PC-3 (cell line): ENCODE data around the gene TRIM14. TPM values are rescaled to one million over a fixed set of nuclear protein-coding genes. Genes with fewer than 3 reads are reported as not detected.

Experiments used
- ATAC-seq: fragments of 200-7000 bp; cut with Tn5 transposase; 2 replicates; pipeline ENCODE4 v1.9.1; 2020; ENCODE audit warnings: mild to moderate bottlenecking, moderate library complexity
- BruUV-seq: library from RNA; stranded (reverse); fragments of 400-500 nt; replicated peaks from 2 replicates; lab custom pipeline; 2021; lab: Mats Ljungman, UMichigan
- CTCF ChIA-PET: fragments of 300-600 bp; sonication (Branson Sonifier 250); formaldehyde crosslinking; loops from one replicate; lab custom pipeline; 2022; ENCODE audit warnings: antibody characterized with exemption; lab: Charles Lee
- POLR2A ChIA-PET: fragments of 300-600 bp; sonication (Branson Sonifier 250); formaldehyde crosslinking; loops from one replicate; lab custom pipeline; 2022; ENCODE audit warnings: antibody characterized with exemption; ENCODE audit not compliant: unreplicated experiment; lab: Charles Lee
- DNase-seq: peaks from one replicate; pipeline ENCODE4 v3.0.0-alpha.2; 2015
- H2AFZ ChIP-seq: fragments of 300-600 bp; sonication (generic); 2 replicates; pipeline ENCODE4 v1.6.0; 2016; ENCODE audit warnings: antibody characterized with exemption, low read length
- H3F3A ChIP-seq: fragments of 300-600 bp; sonication (generic); one replicate; pipeline ENCODE4 v1.6.0; 2017; ENCODE audit warnings: antibody characterized with exemption, low read length, control low read depth, mild to moderate bottlenecking; ENCODE audit not compliant: unreplicated experiment
- H3K27ac ChIP-seq: fragments of 300-600 bp; sonication (generic); 2 replicates; pipeline ENCODE4 v1.5.1; 2016; ENCODE audit warnings: mild to moderate bottlenecking, low read length
- H3K27me3 ChIP-seq: fragments of 300-600 bp; sonication (generic); 2 replicates; pipeline ENCODE4 v1.6.1; 2016; ENCODE audit warnings: low read length, mixed read lengths
- H3K36me3 ChIP-seq: fragments of 300-600 bp; sonication (generic); 2 replicates; pipeline ENCODE4 v1.6.1; 2016; ENCODE audit warnings: low read depth, mixed run types, low read length, mixed read lengths
- H3K4me1 ChIP-seq: fragments of 300-600 bp; sonication (generic); 2 replicates; pipeline ENCODE4 v1.5.1; 2016; ENCODE audit warnings: low read length; ENCODE audit not compliant: insufficient read depth
- H3K4me2 ChIP-seq: fragments of 300-600 bp; sonication (generic); 2 replicates; pipeline ENCODE4 v1.6.0; 2016; ENCODE audit warnings: low read length
- H3K4me3 ChIP-seq: fragments of 300-600 bp; sonication (generic); 2 replicates; pipeline ENCODE4 v1.5.1; 2016; ENCODE audit warnings: mild to moderate bottlenecking, low read length, mixed read lengths
- H3K79me2 ChIP-seq: fragments of 300-600 bp; sonication (generic); 2 replicates; pipeline ENCODE4 v1.6.1; 2017; ENCODE audit warnings: low read length, mixed read lengths
- H3K9ac ChIP-seq: fragments of 300-600 bp; sonication (generic); 2 replicates; pipeline ENCODE4 v1.6.0; 2016; ENCODE audit warnings: mild to moderate bottlenecking, low read length
- H3K9me2 ChIP-seq: fragments of 300-600 bp; sonication (generic); replicated peaks from 2 replicates; pipeline ENCODE4 v1.6.1; 2016; ENCODE audit warnings: mixed run types, low read length, mixed read lengths
- H3K9me3 ChIP-seq: fragments of 300-600 bp; sonication (generic); 2 replicates; pipeline ENCODE4 v1.6.1; 2016; ENCODE audit warnings: low read length, mixed read lengths
- H4K20me1 ChIP-seq: fragments of 300-600 bp; sonication (generic); 2 replicates; pipeline ENCODE4 v1.6.1; 2016; ENCODE audit warnings: low read length, mixed read lengths
- EZH2 ChIP-seq: fragments of 300-600 bp; sonication (generic); IDR thresholded peaks from one replicate; pipeline ENCODE4 v1.6.1; 2017; ENCODE audit warnings: antibody characterized with exemption, mild to moderate bottlenecking, low read length; ENCODE audit not compliant: unreplicated experiment
- EZH2phosphoT487 ChIP-seq: fragments of 300-600 bp; sonication (generic); IDR thresholded peaks from 2 replicates; pipeline ENCODE4 v1.6.1; 2018; ENCODE audit warnings: mild to moderate bottlenecking, antibody characterized with exemption, low read length, borderline replicate concordance
- intact Hi-C: fragments of 100-400 bp; cut with micrococcal nuclease; formaldehyde crosslinking; loops from 2 replicates; pipeline ENCODE4 v1.9.0; 2023
- total RNA-seq: library from RNA; depleted of rRNA; stranded (reverse); fragments of >200 nt; gene quantifications from 2 replicates; pipeline ENCODE4 v1.2.3, GENCODE V29; 2014
- TF ChIP-seq, protein P1 (sequence below): fragments of 300-600 bp; sonication (generic); conservative IDR thresholded peaks from 2 replicates; pipeline ENCODE4 v1.5.1; 2017; ENCODE audit warnings: antibody characterized with exemption, low read depth, mild to moderate bottlenecking, low read length

The TRIM14 gene
- total RNA-seq, 1 experiment from 2014 or later, result 11.2 TPM

DNA sequence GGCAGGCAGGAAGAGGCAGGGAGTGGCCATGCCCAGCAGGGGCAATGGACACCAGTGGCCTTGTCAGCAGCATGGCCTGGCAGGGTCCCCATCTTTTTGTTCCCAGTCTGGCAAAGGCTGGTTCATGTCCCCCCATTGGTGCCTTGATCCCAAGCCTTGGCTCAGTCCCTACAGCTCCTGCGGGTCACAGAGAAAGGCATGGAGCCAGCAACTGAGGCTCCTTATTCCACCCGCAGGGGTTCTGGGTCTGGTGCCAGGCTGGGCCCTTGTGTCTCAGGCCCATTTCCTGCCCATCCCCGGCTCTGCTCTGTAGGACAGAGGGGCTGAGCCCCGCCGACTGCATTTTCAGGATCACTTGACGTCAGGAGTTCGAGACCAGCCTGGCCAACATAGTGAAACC, 14.0 kb downstream of the TRIM14 start:
- no TSS peak for BruUV-seq
- DNase-seq, result no peak
- Histone ChIP-seq H3K4me3 (no peak overlapping the region), H4K20me1 (no peaks in the 10 kb centered on the region), H3K9ac (no peak overlapping the region), H3F3A (no peaks in the 10 kb centered on the region), H2AFZ (no peak overlapping the region), H3K27me3 (no peaks in the 10 kb centered on the region), H3K4me1 (no peaks in the 10 kb centered on the region), H3K27ac (no peak overlapping the region), H3K4me2 (no peak overlapping the region), H3K36me3 (peaks cover 29% of the 10 kb centered on the region), H3K79me2 (no peaks in the 10 kb centered on the region), H3K9me3 (peaks cover 12% of the 10 kb centered on the region; the same call in 1 of the 2 replicates), H3K9me2 (no peaks in the 10 kb centered on the region)
- CTCF ChIA-PET, result no interaction called here
- POLR2A ChIA-PET, result no interaction called here
- no peak for TF ChIP-seq EZH2
- intact Hi-C loops, result no loop called here
- no peak for ATAC-seq

DNA sequence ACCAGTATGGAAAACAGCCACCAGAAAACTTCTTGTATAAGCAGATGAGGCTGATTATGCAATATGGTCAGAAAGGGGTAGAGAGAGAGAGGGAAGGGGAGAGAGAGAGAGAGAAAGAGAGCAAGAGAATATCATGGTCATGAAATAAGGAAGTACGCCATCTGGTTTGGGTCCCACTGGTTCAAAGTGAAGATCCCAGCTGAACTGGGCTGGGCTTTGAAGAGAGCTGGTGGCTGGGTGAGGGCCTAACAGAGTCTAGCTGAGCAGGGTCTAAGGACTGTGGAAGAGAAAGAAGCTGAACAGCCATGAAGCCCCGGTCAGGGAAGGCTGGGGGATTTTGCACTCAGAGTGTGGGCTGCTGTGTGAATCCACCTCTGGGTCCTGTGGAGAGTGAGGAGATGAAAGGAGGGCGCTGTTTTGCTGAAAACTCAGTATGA, 14.6 kb downstream of the TRIM14 start:
- Histone ChIP-seq H3K4me1 (no peaks in the 10 kb centered on the region), H3K9me2 (no peaks in the 10 kb centered on the region), H4K20me1 (no peaks in the 10 kb centered on the region), H3F3A (no peaks in the 10 kb centered on the region), H3K79me2 (no peaks in the 10 kb centered on the region), H3K36me3 (peaks cover 29% of the 10 kb centered on the region), H3K4me2 (no peak overlapping the region), H2AFZ (no peak overlapping the region), H3K9ac (no peak overlapping the region), H3K27me3 (no peaks in the 10 kb centered on the region), H3K9me3 (peaks cover 12% of the 10 kb centered on the region; the same call in 1 of the 2 replicates), H3K27ac (no peak overlapping the region), H3K4me3 (no peak overlapping the region)
- BruUV-seq, result no TSS peak
- ChIA-PET POLR2A (no interaction called here), CTCF (no interaction called here)
- DNase-seq (no peak), ATAC-seq (no peak)
- intact Hi-C loops, result no loop called here
- TF ChIP-seq EZH2 (no peak), EZH2phosphoT487 (no peak)
- TF ChIP-seq, protein P1, sequence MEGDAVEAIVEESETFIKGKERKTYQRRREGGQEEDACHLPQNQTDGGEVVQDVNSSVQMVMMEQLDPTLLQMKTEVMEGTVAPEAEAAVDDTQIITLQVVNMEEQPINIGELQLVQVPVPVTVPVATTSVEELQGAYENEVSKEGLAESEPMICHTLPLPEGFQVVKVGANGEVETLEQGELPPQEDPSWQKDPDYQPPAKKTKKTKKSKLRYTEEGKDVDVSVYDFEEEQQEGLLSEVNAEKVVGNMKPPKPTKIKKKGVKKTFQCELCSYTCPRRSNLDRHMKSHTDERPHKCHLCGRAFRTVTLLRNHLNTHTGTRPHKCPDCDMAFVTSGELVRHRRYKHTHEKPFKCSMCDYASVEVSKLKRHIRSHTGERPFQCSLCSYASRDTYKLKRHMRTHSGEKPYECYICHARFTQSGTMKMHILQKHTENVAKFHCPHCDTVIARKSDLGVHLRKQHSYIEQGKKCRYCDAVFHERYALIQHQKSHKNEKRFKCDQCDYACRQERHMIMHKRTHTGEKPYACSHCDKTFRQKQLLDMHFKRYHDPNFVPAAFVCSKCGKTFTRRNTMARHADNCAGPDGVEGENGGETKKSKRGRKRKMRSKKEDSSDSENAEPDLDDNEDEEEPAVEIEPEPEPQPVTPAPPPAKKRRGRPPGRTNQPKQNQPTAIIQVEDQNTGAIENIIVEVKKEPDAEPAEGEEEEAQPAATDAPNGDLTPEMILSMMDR, result no peak

DNA sequence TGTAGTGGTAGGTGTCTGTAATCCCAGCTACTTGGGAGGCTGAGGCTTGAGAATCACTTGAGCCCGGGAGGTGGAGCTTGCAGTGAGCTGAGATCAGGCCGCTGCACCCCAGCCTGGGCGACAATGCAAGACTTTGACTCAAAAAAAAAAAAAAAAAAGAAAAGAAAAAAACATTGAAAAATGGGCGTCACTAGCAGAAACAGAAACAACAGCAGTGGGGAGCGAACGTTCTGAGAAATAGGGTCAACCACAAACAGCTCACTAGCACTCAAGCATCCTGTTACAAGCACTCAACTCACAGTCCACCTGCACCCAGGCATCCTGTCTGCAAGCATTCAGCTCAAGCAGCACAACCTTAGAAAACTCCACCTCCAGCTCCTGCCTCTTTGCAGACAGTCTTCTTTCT, 17.2 kb downstream of the TRIM14 start:
- BruUV-seq, result no TSS peak
- no peak overlapping the region for H3K4me3 ChIP-seq

More for the DNA sequence above, 17.2 kb downstream of the TRIM14 start:
- no peak for DNase-seq
- Histone ChIP-seq H3K79me2 (no peaks in the 10 kb centered on the region), H3K27me3 (no peaks in the 10 kb centered on the region), H3F3A (no peaks in the 10 kb centered on the region), H3K27ac (no peak overlapping the region), H3K9me2 (no peaks in the 10 kb centered on the region), H3K9ac (no peak overlapping the region), H3K9me3 (peaks cover 8% of the 10 kb centered on the region; the same call in 1 of the 2 replicates), H2AFZ (no peak overlapping the region), H3K4me2 (no peak overlapping the region), H3K4me1 (no peaks in the 10 kb centered on the region), H4K20me1 (no peaks in the 10 kb centered on the region), H3K36me3 (peaks cover 13% of the 10 kb centered on the region)
- TF ChIP-seq, protein P1, result no peak
- no peak for TF ChIP-seq EZH2
- POLR2A ChIA-PET, result interaction anchor here (0.6 kb wide), 1 partner anchor 15 kb away, joined by 11 read pairs; no protein-coding TSS in a partner anchor
- CTCF ChIA-PET, result no interaction called here
- intact Hi-C loops, result no loop called here
- no peak for ATAC-seq
